CD4-positive, CD25-positive, alpha-beta regulatory T cell (primary cell): ENCODE data around the gene DGKA. TPM values are rescaled to one million over a fixed set of nuclear protein-coding genes. Genes with fewer than 3 reads are reported as not detected.
"Not testable (repeated sequence)": the region's sequence is repeated elsewhere in the genome, so short reads cannot be mapped to it uniquely, and the experiment has no call there.

Experiments used
- ATAC-seq, 2 donors: fragments of 150-1000 bp; cut with Tn5 transposase; one replicate each; pipeline ENCODE4 v1.10.0; 2021; ENCODE audit warnings: low read depth in 2 of 2, moderate number of reproducible peaks in 2 of 2, moderate library complexity in 1 of 2
- DNase-seq, 3 donors: peaks; one replicate each; pipeline versions ENCODE4 v3.0.0 to v3.0.0-alpha.2; 2012 to 2022; ENCODE audit warnings: mixed read lengths in 1 of 3
- H3K27ac ChIP-seq: one replicate; pipeline ENCODE4 v1.7.0; 2013; ENCODE audit warnings: mild to moderate bottlenecking, low read length; ENCODE audit not compliant: insufficient read depth, poor library complexity, severe bottlenecking
- H3K27me3 ChIP-seq: one replicate; pipeline ENCODE4 v1.7.0; 2013; ENCODE audit warnings: low read length; ENCODE audit not compliant: control insufficient read depth, insufficient read depth
- H3K36me3 ChIP-seq: one replicate; pipeline ENCODE4 v1.7.0; 2013; ENCODE audit warnings: mild to moderate bottlenecking, low read length, moderate library complexity; ENCODE audit not compliant: control insufficient read depth, insufficient read depth
- H3K4me1 ChIP-seq: 2 replicates; pipeline ENCODE4 v1.7.0; 2013; ENCODE audit warnings: mild to moderate bottlenecking, low read length; ENCODE audit not compliant: insufficient read depth, control insufficient read depth, poor library complexity, severe bottlenecking
- H3K4me3 ChIP-seq: one replicate; pipeline ENCODE4 v1.7.0; 2013; ENCODE audit warnings: low read depth, mild to moderate bottlenecking, low read length, moderate library complexity
- H3K9me3 ChIP-seq, 2 experiments: 1 replicate in 1 of 2; 2 replicates in 1 of 2; pipeline ENCODE4 v1.7.0; 2013; ENCODE audit warnings: low read length in 2 of 2, mild to moderate bottlenecking in 1 of 2, moderate library complexity in 1 of 2; ENCODE audit not compliant: control insufficient read depth in 2 of 2
- H3K27ac Mint-ChIP-seq, 3 donors: one replicate each; pipeline ENCODE4 v1.8.0; 2020 to 2022; ENCODE audit warnings: mild to moderate bottlenecking in 3 of 3, mixed read lengths in 3 of 3, moderate library complexity in 2 of 3
- H3K27me3 Mint-ChIP-seq: one replicate; pipeline ENCODE4 v1.8.0; 2022; ENCODE audit warnings: mild to moderate bottlenecking, mixed read lengths
- H3K36me3 Mint-ChIP-seq: one replicate; pipeline ENCODE4 v1.8.0; 2020; ENCODE audit warnings: mixed read lengths
- H3K4me1 Mint-ChIP-seq, 4 donors: one replicate each; pipeline ENCODE4 v1.8.0; 2020 to 2022; ENCODE audit warnings: mixed read lengths in 4 of 4, mild to moderate bottlenecking in 1 of 4
- H3K4me3 Mint-ChIP-seq, 4 donors: one replicate each; pipeline ENCODE4 v1.8.0; 2020 to 2022; ENCODE audit warnings: mild to moderate bottlenecking in 4 of 4, mixed read lengths in 4 of 4, moderate library complexity in 3 of 4
- H3K9me3 Mint-ChIP-seq, 7 donors: one replicate each; pipeline ENCODE4 v1.8.0; 2020 to 2022; ENCODE audit warnings: mixed read lengths in 7 of 7, mild to moderate bottlenecking in 3 of 7, moderate library complexity in 2 of 7
- polyA plus RNA-seq, 4 donors: library from polyadenylated mRNA; unstranded; fragments of 300-500 nt; fragmentation: Illumina TruSeq; gene quantifications; one replicate each; pipeline ENCODE4 v1.2.3, GENCODE V29; 2021
- total RNA-seq: library from RNA; stranded (reverse); gene quantifications from one replicate; pipeline ENCODE4 v1.2.3, GENCODE V29; 2022

The DGKA gene
- total and polyA plus RNA-seq, 5 donors from 2014 or later, result 225 to 1,086 (median 270) TPM

DNA sequence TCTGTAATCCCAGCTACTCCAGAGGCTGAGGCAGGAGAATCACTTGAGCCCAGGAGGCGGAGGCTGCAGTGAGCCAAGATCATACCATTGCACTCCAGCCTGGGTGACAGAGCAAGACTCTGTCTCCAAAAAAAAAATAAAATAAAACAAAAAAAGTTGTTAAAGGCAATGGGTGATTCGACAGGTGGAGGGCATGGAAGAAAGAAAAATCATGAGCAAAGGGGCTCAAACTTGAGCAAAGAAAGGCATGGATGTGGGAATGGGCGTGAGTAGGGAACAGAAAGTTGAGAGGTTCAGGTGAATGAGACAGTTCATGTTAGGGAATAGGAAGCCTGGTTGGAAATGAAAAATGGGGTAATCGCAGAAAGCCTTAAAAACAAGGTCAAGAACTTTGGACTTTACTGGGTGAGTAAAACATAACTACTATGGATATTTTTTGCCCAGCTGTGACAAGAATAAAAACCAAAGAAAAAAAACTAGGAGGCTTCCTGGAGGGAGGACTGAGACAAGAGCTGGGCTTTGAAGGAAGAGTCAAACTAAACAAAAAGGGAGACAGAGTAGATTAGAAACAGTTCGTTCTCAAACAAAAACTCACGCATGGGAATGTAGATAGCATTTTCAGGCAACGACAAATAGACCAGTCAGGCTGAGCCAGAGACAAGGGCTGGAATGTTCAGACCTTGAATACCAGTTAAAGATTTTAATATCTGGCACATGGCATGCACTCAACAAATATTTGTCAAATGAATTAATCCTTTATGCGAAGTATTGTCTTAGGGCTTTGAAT, 22.0 kb upstream of the DGKA start:
- Mint-ChIP-seq H3K27ac (peak overlapping the region; percentile 12 to 86 (median 59)), H3K36me3 (peaks cover 10% of the 10 kb centered on the region), H3K4me1 (peaks cover 12 to 21% (median 17%) of the 10 kb centered on the region in 4 donors), H3K9me3 (no peaks in the 10 kb centered on the region), H3K27me3 (no peaks in the 10 kb centered on the region), H3K4me3 (peak overlapping the region in 1 of 4 donors; percentile 20)
- DNase-seq (no peak), ATAC-seq (no peak)
- Histone ChIP-seq H3K27me3 (no peaks in the 10 kb centered on the region), H3K27ac (no peak overlapping the region), H3K9me3 (no peaks in the 10 kb centered on the region), H3K4me1 (no peaks in the 10 kb centered on the region), H3K4me3 (no peak overlapping the region), H3K36me3 (peaks cover 13% of the 10 kb centered on the region)

DNA sequence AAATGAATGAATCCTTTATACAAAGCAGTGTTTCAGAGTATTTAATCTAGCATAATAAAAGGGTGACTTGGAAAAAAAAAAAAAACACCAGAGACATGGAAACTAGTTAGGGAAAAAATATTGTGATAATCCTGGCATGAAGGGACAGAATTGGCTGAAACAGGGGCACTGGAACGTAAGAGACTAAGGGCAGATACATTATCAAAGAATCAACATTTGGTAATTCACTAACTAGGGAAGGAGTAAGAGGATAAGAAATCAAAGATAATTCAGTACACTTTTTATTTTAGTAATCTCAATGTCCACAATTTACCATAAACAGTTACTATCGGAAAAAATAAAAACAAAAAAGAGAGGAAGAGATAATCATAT, 21.5 kb upstream of the DGKA start:
- H3K9me3 Mint-ChIP-seq, result no peaks in the 10 kb centered on the region
- no peak overlapping the region for H3K4me3 ChIP-seq
- no peaks in the 10 kb centered on the region for H3K27me3 ChIP-seq
- no peaks in the 10 kb centered on the region for H3K9me3 ChIP-seq
- H3K36me3 Mint-ChIP-seq, result peaks cover 15% of the 10 kb centered on the region
- peak overlapping the region in 1 of 4 donors; percentile 20 for H3K4me3 Mint-ChIP-seq
- no peaks in the 10 kb centered on the region for H3K27me3 Mint-ChIP-seq
- no peak overlapping the region for H3K27ac ChIP-seq
- peaks cover 5% of the 10 kb centered on the region for H3K4me1 ChIP-seq
- H3K4me1 Mint-ChIP-seq, result peaks cover 17 to 26% (median 22%) of the 10 kb centered on the region in 4 donors
- no peak for DNase-seq
- peaks cover 13% of the 10 kb centered on the region for H3K36me3 ChIP-seq
- peak overlapping the region; percentile 8 to 32 (median 9) for H3K27ac Mint-ChIP-seq
- ATAC-seq, result no peak

DNA sequence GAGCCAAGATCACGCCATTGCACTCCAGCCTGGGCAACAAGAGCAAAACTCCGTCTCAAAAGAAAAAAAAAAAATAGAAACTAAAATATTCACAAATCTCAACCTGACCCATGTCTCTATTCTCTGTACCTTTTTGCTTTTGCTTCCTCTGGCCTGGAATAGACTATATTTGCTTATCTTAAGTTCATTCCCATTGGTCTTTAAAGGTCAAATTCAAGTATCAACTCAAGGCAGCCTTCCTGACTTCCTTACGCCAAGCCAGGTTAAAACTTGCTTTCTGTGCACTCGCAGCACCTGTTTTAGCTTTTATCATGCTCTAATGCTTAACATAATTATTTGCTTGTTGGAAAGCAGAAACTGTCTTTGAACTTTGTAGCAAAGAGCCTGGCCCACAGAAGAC, 18.1 kb upstream of the DGKA start:
- Histone ChIP-seq H3K4me1 (peaks cover 17% of the 10 kb centered on the region), H3K27ac (peak overlapping the region; percentile 24), H3K36me3 (peaks cover 17% of the 10 kb centered on the region), H3K27me3 (no peaks in the 10 kb centered on the region), H3K4me3 (no peak overlapping the region), H3K9me3 (no peaks in the 10 kb centered on the region)
- no peak overlapping the region for H3K4me3 Mint-ChIP-seq
- no peaks in the 10 kb centered on the region for H3K9me3 Mint-ChIP-seq
- no peaks in the 10 kb centered on the region for H3K27me3 Mint-ChIP-seq
- DNase-seq, result no peak
- peaks cover 30 to 52% (median 32%) of the 10 kb centered on the region in 4 donors for H3K4me1 Mint-ChIP-seq
- no peak for ATAC-seq
- peaks cover 27% of the 10 kb centered on the region for H3K36me3 Mint-ChIP-seq
- H3K27ac Mint-ChIP-seq, result peak overlapping the region; percentile 78 to 85 (median 83)

DNA sequence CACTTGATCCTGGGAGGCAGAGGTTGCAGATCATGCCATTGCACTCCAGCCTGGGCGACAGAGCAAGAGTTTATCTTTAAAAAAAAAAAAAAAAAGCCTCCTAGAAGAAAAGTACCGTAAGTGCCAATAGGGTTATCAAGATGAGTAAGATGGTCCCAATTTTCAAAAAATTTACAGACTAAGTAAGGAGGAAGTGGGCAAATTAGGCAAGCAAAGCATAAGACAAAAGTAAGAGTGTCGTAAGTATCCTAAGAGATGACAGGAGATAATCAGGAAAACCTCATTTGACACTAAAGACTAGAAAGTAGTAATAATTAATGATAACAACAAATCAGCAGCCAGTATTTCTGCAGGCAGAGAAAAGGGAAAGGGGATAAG, 15.5 kb upstream of the DGKA start:
- Mint-ChIP-seq H3K4me1 (peaks cover 22 to 60% (median 36%) of the 10 kb centered on the region in 4 donors), H3K27ac (peak overlapping the region; percentile 2 to 9 (median 2)), H3K9me3 (no peaks in the 10 kb centered on the region), H3K36me3 (peaks cover 27% of the 10 kb centered on the region), H3K4me3 (peak overlapping the region in 1 of 4 donors; percentile 52), H3K27me3 (no peaks in the 10 kb centered on the region)
- Histone ChIP-seq H3K27ac (peak overlapping the region; percentile 25), H3K9me3 (no peaks in the 10 kb centered on the region), H3K36me3 (peaks cover 20% of the 10 kb centered on the region), H3K4me3 (peak overlapping the region; percentile 23), H3K27me3 (no peaks in the 10 kb centered on the region), H3K4me1 (peaks cover 17% of the 10 kb centered on the region)
- ATAC-seq, result no peak
- no peak for DNase-seq

DNA sequence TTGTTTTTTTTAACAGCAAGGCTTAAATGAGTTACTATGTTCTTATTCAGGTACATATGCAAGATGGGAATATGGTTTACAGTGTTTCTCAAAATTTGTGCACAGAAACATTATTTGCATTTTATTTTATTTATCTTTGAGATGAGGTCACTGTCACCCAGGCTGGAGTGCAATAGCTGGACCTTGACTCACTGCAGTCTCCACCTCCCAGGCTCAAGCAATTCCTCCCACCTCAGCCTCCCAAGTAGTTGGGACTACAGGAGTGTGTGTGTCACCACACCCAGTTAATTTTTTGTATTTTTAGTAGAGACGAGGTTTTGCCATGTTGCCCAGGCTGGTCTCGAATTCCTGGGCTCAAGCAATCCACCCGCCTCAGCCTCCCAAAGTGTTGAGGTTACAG, 11.9 kb upstream of the DGKA start:
- peaks cover 27% of the 10 kb centered on the region for H3K36me3 Mint-ChIP-seq
- not testable (repeated sequence) for H3K9me3 ChIP-seq, ATAC-seq, H3K9me3 Mint-ChIP-seq, H3K27ac ChIP-seq, H3K27me3 ChIP-seq, H3K27me3 Mint-ChIP-seq, DNase-seq, H3K4me3 ChIP-seq
- peaks cover 31% of the 10 kb centered on the region for H3K4me1 ChIP-seq
- peak overlapping the region in 1 of 4 donors; percentile 76 for H3K4me3 Mint-ChIP-seq
- H3K36me3 ChIP-seq, result peaks cover 24% of the 10 kb centered on the region
- peaks cover 26 to 71% (median 44%) of the 10 kb centered on the region in 4 donors for H3K4me1 Mint-ChIP-seq
- H3K27ac Mint-ChIP-seq, result peak overlapping the region in 1 of 3 donors; percentile 38

DNA sequence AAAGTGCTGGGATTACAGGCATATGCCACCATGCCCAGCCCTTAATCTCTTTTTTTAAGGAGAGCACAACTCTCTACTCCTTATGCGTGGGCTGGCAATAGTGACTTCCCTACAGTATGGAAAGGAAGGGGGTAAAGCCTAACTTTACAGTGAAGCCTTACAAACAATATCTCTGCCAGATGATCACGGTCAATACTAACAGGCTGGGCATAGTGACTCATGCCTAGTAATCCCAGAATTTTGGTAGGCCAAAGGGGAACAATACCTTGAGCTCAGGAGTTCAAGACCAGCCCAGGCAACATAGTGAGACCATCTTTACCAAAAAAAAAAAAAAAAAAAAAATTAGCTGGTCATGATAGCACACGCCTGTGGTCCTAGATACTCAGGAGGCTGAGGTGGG, 8.8 kb upstream of the DGKA start:
- Histone ChIP-seq H3K27me3 (no peaks in the 10 kb centered on the region), H3K27ac (no peak overlapping the region), H3K36me3 (peaks cover 29% of the 10 kb centered on the region), H3K4me1 (peaks cover 43% of the 10 kb centered on the region), H3K9me3 (no peaks in the 10 kb centered on the region), H3K4me3 (no peak overlapping the region)
- peak overlapping the region in 1 of 4 donors; percentile 10 for H3K4me3 Mint-ChIP-seq
- H3K36me3 Mint-ChIP-seq, result peaks cover 24% of the 10 kb centered on the region
- DNase-seq (no peak), ATAC-seq (no peak)
- peaks cover 29 to 71% (median 49%) of the 10 kb centered on the region in 4 donors for H3K4me1 Mint-ChIP-seq
- H3K9me3 Mint-ChIP-seq, result no peaks in the 10 kb centered on the region
- peak overlapping the region in 2 of 3 donors; percentile 47 to 68 for H3K27ac Mint-ChIP-seq
- peaks cover 11% of the 10 kb centered on the region for H3K27me3 Mint-ChIP-seq

DNA sequence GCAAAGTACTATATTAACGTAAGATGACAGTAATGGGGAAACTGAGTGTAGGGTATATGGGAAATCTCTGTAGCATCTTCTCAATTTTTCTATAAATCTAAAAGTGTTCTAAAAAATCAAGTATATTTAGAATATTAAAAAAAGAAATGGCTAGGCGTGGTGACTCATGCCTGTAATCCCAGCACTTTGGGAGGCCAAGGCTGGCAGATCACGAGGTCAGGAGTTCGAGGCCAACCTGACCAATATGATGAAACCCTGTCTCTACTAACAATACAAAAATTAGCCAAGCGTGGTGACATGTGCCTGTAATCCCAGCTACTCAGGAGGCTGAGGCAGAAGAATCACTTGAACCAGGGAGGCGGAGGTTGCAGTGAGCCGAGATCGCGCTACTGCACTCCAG, 7.3 kb upstream of the DGKA start:
- H3K9me3 ChIP-seq, H3K9me3 Mint-ChIP-seq, ATAC-seq, H3K27me3 ChIP-seq, H3K27ac ChIP-seq, DNase-seq, H3K4me3 ChIP-seq: not testable (repeated sequence)
- Mint-ChIP-seq H3K27me3 (peaks cover 14% of the 10 kb centered on the region), H3K36me3 (peaks cover 19% of the 10 kb centered on the region), H3K4me3 (peak overlapping the region in 1 of 4 donors; percentile 90), H3K27ac (peak overlapping the region in 2 of 3 donors; percentile 13 to 97), H3K4me1 (peaks cover 29 to 73% (median 49%) of the 10 kb centered on the region in 4 donors)
- H3K4me1 ChIP-seq, result peaks cover 51% of the 10 kb centered on the region
- peaks cover 26% of the 10 kb centered on the region for H3K36me3 ChIP-seq

DNA sequence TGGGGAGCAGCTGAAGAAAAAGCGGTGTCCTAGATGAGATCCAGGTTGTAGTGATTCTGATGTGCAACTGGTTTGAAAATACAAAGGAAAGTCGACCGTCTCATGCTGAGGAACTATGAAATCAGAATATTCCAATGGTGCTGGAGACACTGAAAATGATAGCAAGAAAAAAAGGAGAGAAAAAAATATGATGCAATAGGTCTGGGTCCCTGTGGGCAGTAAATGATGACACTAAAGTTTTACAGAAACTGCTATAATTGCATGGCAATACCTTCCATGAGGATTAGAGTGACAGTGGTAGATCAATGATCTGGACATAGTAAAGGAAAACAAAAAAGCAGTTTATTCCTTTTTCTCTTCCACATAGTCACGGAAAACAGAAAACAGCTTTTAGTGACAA, 5.6 kb upstream of the DGKA start:
- peaks cover 28% of the 10 kb centered on the region for H3K27me3 Mint-ChIP-seq
- H3K4me1 Mint-ChIP-seq, result peaks cover 39 to 72% (median 55%) of the 10 kb centered on the region in 4 donors
- Histone ChIP-seq H3K27me3 (no peaks in the 10 kb centered on the region), H3K27ac (peak overlapping the region; percentile 92), H3K4me1 (peaks cover 66% of the 10 kb centered on the region), H3K36me3 (peaks cover 20% of the 10 kb centered on the region), H3K9me3 (no peaks in the 10 kb centered on the region), H3K4me3 (peak overlapping the region; percentile 94)
- H3K4me3 Mint-ChIP-seq, result peak overlapping the region; percentile 90 to 100 (median 98)
- ATAC-seq, result no peak
- DNase-seq, result no peak
- peaks cover 0 to 3% (median 0%) of the 10 kb centered on the region in 7 donors for H3K9me3 Mint-ChIP-seq
- peak overlapping the region; percentile 3 to 97 (median 95) for H3K27ac Mint-ChIP-seq
- H3K36me3 Mint-ChIP-seq, result peaks cover 19% of the 10 kb centered on the region
